SK-N-SH (cell line): ENCODE data around the gene TGFBRAP1. TPM values are rescaled to one million over a fixed set of nuclear protein-coding genes. Genes with fewer than 3 reads are reported as not detected.

Experiments used
- CTCF ChIA-PET: fragments of 300-600, 350-600 bp; formaldehyde crosslinking; extraction: SDS; loops from one replicate; lab custom pipeline; 2021; lab: Yijun Ruan, JAX
- POLR2A ChIA-PET: fragments of 350-600 bp; sonication (Branson Sonifier 250); formaldehyde crosslinking; extraction: SDS; loops from one replicate; lab custom pipeline; 2020; ENCODE audit warnings: antibody characterized with exemption, inconsistent platforms; lab: Yijun Ruan, JAX
- DNase-seq: peaks from one replicate; pipeline ENCODE4 v3.0.0; 2012
- H2AFZ ChIP-seq: fragments of 200-600 bp; sonication (generic); 2 replicates; pipeline ENCODE4 v1.8.1; 2016; ENCODE audit warnings: antibody characterized with exemption, mild to moderate bottlenecking, low read depth
- H3F3A ChIP-seq: fragments of 200-600 bp; sonication (generic); replicated peaks from 2 replicates; pipeline ENCODE3; 2016; ENCODE audit warnings: antibody characterized with exemption, mild to moderate bottlenecking; ENCODE audit not compliant: insufficient read depth
- H3K27ac ChIP-seq, 2 experiments: fragments of 200-500 bp in 1 of 2; fragments of 200-600 bp in 1 of 2; sonication (Bioruptor generic) in 1 of 2; sonication (generic), shearing (Covaris generic) in 1 of 2; 2 replicates each; pipeline versions ENCODE4 v1.5.1 to v1.6.1; 2014 to 2016; ENCODE audit warnings: low read depth in 2 of 2, inconsistent platforms in 1 of 2, low read length in 1 of 2, mild to moderate bottlenecking in 1 of 2, mixed read lengths in 1 of 2
- H3K27me3 ChIP-seq: fragments of 200-600 bp; sonication (generic), shearing (Covaris generic); 2 replicates; pipeline ENCODE4 v1.6.1; 2016; ENCODE audit warnings: mixed run types; ENCODE audit not compliant: insufficient read depth
- H3K36me3 ChIP-seq, 2 experiments: fragments of 200-500 bp in 1 of 2; fragments of 200-600 bp in 1 of 2; sonication (Bioruptor generic) in 1 of 2; sonication (generic) in 1 of 2; replicated peaks in 1 of 2; 2 replicates each; pipeline versions ENCODE3 to v1.5.1; 2014 to 2016; ENCODE audit warnings: low read length in 1 of 2, mild to moderate bottlenecking in 1 of 2; ENCODE audit not compliant: insufficient read depth in 2 of 2, control insufficient read depth in 1 of 2
- H3K4me1 ChIP-seq, 2 experiments: fragments of 200-500 bp in 1 of 2; fragments of 200-600 bp in 1 of 2; sonication (Bioruptor generic) in 1 of 2; sonication (generic), shearing (Covaris generic) in 1 of 2; 2 replicates each; pipeline versions ENCODE4 v1.5.1 to v1.6.1; 2014 to 2016; ENCODE audit warnings: low read depth in 1 of 2, low read length in 1 of 2, mixed run types in 1 of 2; ENCODE audit not compliant: insufficient read depth in 2 of 2, control insufficient read depth in 1 of 2
- H3K4me2 ChIP-seq: fragments of 200-600 bp; sonication (generic), shearing (Covaris generic); 2 replicates; pipeline ENCODE4 v1.6.1; 2017; ENCODE audit warnings: mixed run types
- H3K4me3 ChIP-seq, 2 experiments: fragments of 200-500 bp in 1 of 2; fragments of 200-600 bp in 1 of 2; sonication (Bioruptor generic) in 1 of 2; sonication (generic), shearing (Covaris generic) in 1 of 2; 2 replicates each; pipeline versions ENCODE4 v1.5.1 to v1.8.1; 2014 to 2016; ENCODE audit warnings: low read depth in 2 of 2, inconsistent platforms in 1 of 2, low read length in 1 of 2, mild to moderate bottlenecking in 1 of 2, mixed read lengths in 1 of 2, moderate library complexity in 1 of 2
- H3K79me2 ChIP-seq: fragments of 200-600 bp; sonication (generic); 2 replicates; pipeline ENCODE4 v1.8.1; 2017; ENCODE audit warnings: mild to moderate bottlenecking; ENCODE audit not compliant: insufficient read depth
- H3K9ac ChIP-seq: fragments of 200-600 bp; sonication (generic); 2 replicates; pipeline ENCODE4 v1.6.1; 2017; ENCODE audit warnings: mixed run types
- H3K9me2 ChIP-seq: fragments of 200-600 bp; sonication (generic); 2 replicates; pipeline ENCODE4 v1.6.1; 2017; ENCODE audit warnings: mixed run types
- H3K9me3 ChIP-seq: fragments of 200-600 bp; sonication (generic); 2 replicates; pipeline ENCODE4 v1.6.1; 2017; ENCODE audit warnings: mixed run types, mild to moderate bottlenecking, moderate library complexity
- H4K20me1 ChIP-seq: fragments of 200-600 bp; sonication (generic); 2 replicates; pipeline ENCODE4 v1.6.1; 2017; ENCODE audit warnings: mild to moderate bottlenecking, mixed run types; ENCODE audit not compliant: insufficient read depth
- CTCF ChIP-seq: fragments of 200-600 bp; sonication (generic); IDR thresholded peaks from 2 replicates; pipeline ENCODE4 v1.6.1; 2017; ENCODE audit warnings: antibody characterized with exemption, mild to moderate bottlenecking, moderate library complexity
- ELF1 ChIP-seq: IDR thresholded peaks from 2 replicates; pipeline ENCODE4 v1.4.0; 2012
- EZH2phosphoT487 ChIP-seq: fragments of 200-600 bp; sonication (generic); IDR thresholded peaks from 2 replicates; pipeline ENCODE4 v1.6.1; 2017; ENCODE audit warnings: low read depth, mixed run types, mild to moderate bottlenecking, antibody characterized with exemption, moderate library complexity, borderline replicate concordance
- FOSL2 ChIP-seq: IDR thresholded peaks from 2 replicates; pipeline ENCODE4 v1.4.0; 2012; ENCODE audit warnings: low read depth, mild to moderate bottlenecking, moderate library complexity, borderline replicate concordance
- FOXM1 ChIP-seq: IDR thresholded peaks from 2 replicates; pipeline ENCODE4 v1.4.0; 2012; ENCODE audit warnings: low read depth, mild to moderate bottlenecking
- GABPA ChIP-seq: IDR thresholded peaks from 2 replicates; pipeline ENCODE4 v1.4.0; 2012; ENCODE audit warnings: low read depth, mild to moderate bottlenecking
- GATA2 ChIP-seq: sonication (generic); formaldehyde crosslinking; IDR thresholded peaks from 2 replicates; pipeline ENCODE4 v1.5.0; 2020; ENCODE audit warnings: mild to moderate bottlenecking, missing genetic modification reagents
- JUND ChIP-seq: IDR thresholded peaks from 2 replicates; pipeline ENCODE4 v1.4.0; 2012
- NFIC ChIP-seq: IDR thresholded peaks from 2 replicates; pipeline ENCODE4 v1.4.0; 2012; ENCODE audit warnings: borderline replicate concordance
- NRF1 ChIP-seq: IDR thresholded peaks from 2 replicates; pipeline ENCODE4 v1.6.1; 2012; ENCODE audit warnings: low read depth, mild to moderate bottlenecking, low read length
- RAD21 ChIP-seq: IDR thresholded peaks from 2 replicates; pipeline ENCODE4 v1.6.1; 2012; ENCODE audit warnings: mild to moderate bottlenecking, low read length
- RCOR1 ChIP-seq: fragments of 150-350 bp; IDR thresholded peaks from 2 replicates; pipeline ENCODE4 v1.6.1; 2017; ENCODE audit warnings: antibody characterized with exemption, low read length
- SMC3 ChIP-seq: IDR thresholded peaks from 2 replicates; pipeline ENCODE4 v1.6.1; 2012; ENCODE audit warnings: low read depth, low read length, improper control_type of control experiment
- TCF12 ChIP-seq: IDR thresholded peaks from 2 replicates; pipeline ENCODE4 v1.4.0; 2012
- USF2 ChIP-seq: fragments of 150-350 bp; IDR thresholded peaks from 2 replicates; pipeline ENCODE4 v1.6.1; 2017; ENCODE audit warnings: antibody characterized with exemption, low read length, low read depth, borderline replicate concordance
- ZBTB33 ChIP-seq: IDR thresholded peaks from 2 replicates; pipeline ENCODE4 v1.4.0; 2012; ENCODE audit warnings: low read depth, borderline replicate concordance
- WGBS: methylation state at CpG from one replicate; pipeline ENCODE4 v1.1.6; 2017; ENCODE audit warnings: low lambda C conversion rate; 5-methylcytosine and 5-hydroxymethylcytosine counted together
- polyA plus RNA-seq, 3 experiments: library from polyadenylated mRNA; depleted of rRNA; stranded (reverse); fragments of >200 nt; gene quantifications; 2 replicates each; pipeline ENCODE4 v1.2.3, GENCODE V29; 2012

Gene TGFBRAP1
- polyA plus RNA-seq, 1 of the 3 experiments (the other 2 are of a cell fraction) = 5.7 TPM

- H4K20me1 ChIP-seq = no peaks in the 10 kb centered on the region
- H3K4me3 ChIP-seq = no peak overlapping the region
- no peaks in the 10 kb centered on the region for H3K9me3 ChIP-seq
- peaks cover 11% of the 10 kb centered on the region for H3F3A ChIP-seq
- no peaks in the 10 kb centered on the region for H3K36me3 ChIP-seq
- DNase-seq = no peak
- H3K9ac ChIP-seq = no peak overlapping the region
- H3K4me1 ChIP-seq = peaks cover 0 to 15% of the 10 kb centered on the region in 2 experiments; a peak in 3 of 4 replicates
- H3K9me2 ChIP-seq = no peaks in the 10 kb centered on the region
- CTCF ChIA-PET = interaction anchor here (0.6 to 18.3 kb wide), 25 partner anchors 9 to 283 kb away, joined by 3 to 459 read pairs (median 4); no protein-coding TSS in a partner anchor
- H3K4me2 ChIP-seq = no peak overlapping the region
- WGBS = 72% methylated on average over 5 of the region's 5 CpGs
- H2AFZ ChIP-seq = peak overlapping the region; percentile 67; the same call in 1 of the 2 replicates
- TF ChIP-seq NRF1 (no peak), EZH2phosphoT487 (no peak), GABPA (no peak), TCF12 (no peak), USF2 (no peak)
- TF ChIP-seq, all 33 proteins: peak for 0
- POLR2A ChIA-PET = interaction anchor here (1.9 kb wide), 1 partner anchor 120 kb away, joined by 7 read pairs; no protein-coding TSS in a partner anchor
- no peaks in the 10 kb centered on the region for H3K79me2 ChIP-seq
- no peaks in the 10 kb centered on the region for H3K27me3 ChIP-seq
- H3K27ac ChIP-seq = no peak overlapping the region
Observed at GRCh38 chr2:105236060-105236424, 93.5 kb downstream of the TGFBRAP1 start.

GRCh38 chr2:105235388-105236059, 94.0 kb downstream of the TGFBRAP1 start:
- WGBS = 18% methylated on average over 11 of the region's 12 CpGs
- Histone ChIP-seq H3K36me3 (no peaks in the 10 kb centered on the region), H3K4me2 (peak overlapping the region; percentile 27; the same call in 1 of the 2 replicates), H3K4me3 (peak overlapping the region in 1 of 2 experiments; percentile 17; a peak in 2 of 4 replicates), H4K20me1 (no peaks in the 10 kb centered on the region), H2AFZ (peak overlapping the region; percentile 67), H3K27ac (peak overlapping the region in 1 of 2 experiments; percentile 81; a peak in 2 of 4 replicates), H3F3A (peaks cover 11% of the 10 kb centered on the region), H3K27me3 (no peaks in the 10 kb centered on the region), H3K4me1 (peaks cover 0 to 20% of the 10 kb centered on the region in 2 experiments; a peak in 3 of 4 replicates), H3K9me3 (no peaks in the 10 kb centered on the region), H3K9ac (no peak overlapping the region), H3K79me2 (no peaks in the 10 kb centered on the region), H3K9me2 (no peaks in the 10 kb centered on the region)
- CTCF ChIA-PET = interaction anchor here (0.6 to 18.3 kb wide), 29 partner anchors 8 to 284 kb away, joined by 3 to 459 read pairs (median 4); no protein-coding TSS in a partner anchor
- peak; percentile 72 for DNase-seq
- TF ChIP-seq SMC3 (peak; percentile 85), JUND (peak; percentile 38; the same call in 1 of the 2 replicates), FOSL2 (peak; percentile 18; the same call in 1 of the 2 replicates), RCOR1 (peak; percentile 5; the same call in 1 of the 2 replicates), CTCF (peak; percentile 87), RAD21 (peak; percentile 82), GATA2 (CRISPR knock-in tag) (peak; percentile 69), ZBTB33 (no peak), TCF12 (0 out of 2 replicates have a peak, but pooled peaks have one; percentile 7), NFIC (no peak), ELF1 (no peak), GABPA (no peak), FOXM1 (no peak), NRF1 (no peak)
- POLR2A ChIA-PET = interaction anchor here (1.9 kb wide), 1 partner anchor 120 kb away, joined by 7 read pairs; no protein-coding TSS in a partner anchor
